PFSK-1 (cell line): ENCODE measurements around the gene RASGRP3.

Experiments used
- TAF1 ChIP-seq: IDR thresholded peaks from 2 replicates; pipeline ENCODE4 v1.6.1; 2012; ENCODE audit warnings: low read length, control low read depth, borderline replicate concordance; ENCODE audit not compliant: insufficient read depth
- TF ChIP-seq, protein P1 (sequence below), 2 experiments: IDR thresholded peaks; 2 replicates each; pipeline versions ENCODE4 v1.6.1 to v1.8.0; 2011 to 2012; ENCODE audit warnings: low read depth in 2 of 2, low read length in 2 of 2, control low read depth in 1 of 2, inconsistent platforms in 1 of 2, mild to moderate bottlenecking in 1 of 2, moderate library complexity in 1 of 2; ENCODE audit not compliant: insufficient read depth in 1 of 2

DNA sequence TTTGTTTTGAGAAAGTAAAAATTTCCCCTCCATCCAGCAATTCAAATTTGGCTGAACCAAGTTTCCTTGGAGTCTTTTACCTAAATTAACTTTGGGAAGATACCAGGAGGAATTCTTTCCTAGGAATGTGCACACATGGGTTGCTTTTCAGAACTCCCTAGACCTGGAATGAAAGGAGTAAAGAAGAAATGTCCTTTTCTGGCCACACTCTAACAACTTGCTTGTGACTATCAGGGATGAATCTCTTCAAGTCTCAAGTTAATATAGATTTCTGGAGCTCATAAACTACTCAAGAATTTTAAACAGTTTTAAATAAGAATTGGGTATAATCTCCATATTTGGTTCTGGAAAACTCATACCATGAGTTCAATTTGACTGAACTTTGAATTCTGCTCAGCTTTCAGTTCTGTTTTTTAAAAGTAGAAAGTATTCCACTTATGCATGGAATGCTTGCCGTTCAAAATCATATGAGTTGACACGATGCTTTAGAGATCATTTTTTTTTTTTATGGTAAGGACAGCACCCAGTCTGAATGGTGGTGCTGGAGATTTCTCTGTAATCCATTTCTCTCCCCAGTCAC is 7.7 kb downstream of the RASGRP3 start:
- TF ChIP-seq, protein P1, sequence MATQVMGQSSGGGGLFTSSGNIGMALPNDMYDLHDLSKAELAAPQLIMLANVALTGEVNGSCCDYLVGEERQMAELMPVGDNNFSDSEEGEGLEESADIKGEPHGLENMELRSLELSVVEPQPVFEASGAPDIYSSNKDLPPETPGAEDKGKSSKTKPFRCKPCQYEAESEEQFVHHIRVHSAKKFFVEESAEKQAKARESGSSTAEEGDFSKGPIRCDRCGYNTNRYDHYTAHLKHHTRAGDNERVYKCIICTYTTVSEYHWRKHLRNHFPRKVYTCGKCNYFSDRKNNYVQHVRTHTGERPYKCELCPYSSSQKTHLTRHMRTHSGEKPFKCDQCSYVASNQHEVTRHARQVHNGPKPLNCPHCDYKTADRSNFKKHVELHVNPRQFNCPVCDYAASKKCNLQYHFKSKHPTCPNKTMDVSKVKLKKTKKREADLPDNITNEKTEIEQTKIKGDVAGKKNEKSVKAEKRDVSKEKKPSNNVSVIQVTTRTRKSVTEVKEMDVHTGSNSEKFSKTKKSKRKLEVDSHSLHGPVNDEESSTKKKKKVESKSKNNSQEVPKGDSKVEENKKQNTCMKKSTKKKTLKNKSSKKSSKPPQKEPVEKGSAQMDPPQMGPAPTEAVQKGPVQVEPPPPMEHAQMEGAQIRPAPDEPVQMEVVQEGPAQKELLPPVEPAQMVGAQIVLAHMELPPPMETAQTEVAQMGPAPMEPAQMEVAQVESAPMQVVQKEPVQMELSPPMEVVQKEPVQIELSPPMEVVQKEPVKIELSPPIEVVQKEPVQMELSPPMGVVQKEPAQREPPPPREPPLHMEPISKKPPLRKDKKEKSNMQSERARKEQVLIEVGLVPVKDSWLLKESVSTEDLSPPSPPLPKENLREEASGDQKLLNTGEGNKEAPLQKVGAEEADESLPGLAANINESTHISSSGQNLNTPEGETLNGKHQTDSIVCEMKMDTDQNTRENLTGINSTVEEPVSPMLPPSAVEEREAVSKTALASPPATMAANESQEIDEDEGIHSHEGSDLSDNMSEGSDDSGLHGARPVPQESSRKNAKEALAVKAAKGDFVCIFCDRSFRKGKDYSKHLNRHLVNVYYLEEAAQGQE (IDR thresholded peaks at IDR 0.05; ENCODE audit: insufficient read depth in 1 of 2, low read depth in 2 of 2, low read length in 2 of 2) = no peak
- no peak for TF ChIP-seq TAF1
